Neural cell (in vitro differentiated cells): Measurements from ENCODE around the gene COL23A1.

Experiments
- POLR2AphosphoS5 ChIP-seq: IDR thresholded peaks from 2 replicates; pipeline ENCODE4 v1.6.1; 2012
- TF ChIP-seq, protein P1 (sequence below): fragments of 450-650 bp; IDR thresholded peaks from 2 replicates; pipeline ENCODE4 v1.5.1; 2014; ENCODE audit warnings: antibody characterized with exemption, mild to moderate bottlenecking, moderate library complexity; ENCODE audit not compliant: poor library complexity, severe bottlenecking

- TF ChIP-seq, protein P1, sequence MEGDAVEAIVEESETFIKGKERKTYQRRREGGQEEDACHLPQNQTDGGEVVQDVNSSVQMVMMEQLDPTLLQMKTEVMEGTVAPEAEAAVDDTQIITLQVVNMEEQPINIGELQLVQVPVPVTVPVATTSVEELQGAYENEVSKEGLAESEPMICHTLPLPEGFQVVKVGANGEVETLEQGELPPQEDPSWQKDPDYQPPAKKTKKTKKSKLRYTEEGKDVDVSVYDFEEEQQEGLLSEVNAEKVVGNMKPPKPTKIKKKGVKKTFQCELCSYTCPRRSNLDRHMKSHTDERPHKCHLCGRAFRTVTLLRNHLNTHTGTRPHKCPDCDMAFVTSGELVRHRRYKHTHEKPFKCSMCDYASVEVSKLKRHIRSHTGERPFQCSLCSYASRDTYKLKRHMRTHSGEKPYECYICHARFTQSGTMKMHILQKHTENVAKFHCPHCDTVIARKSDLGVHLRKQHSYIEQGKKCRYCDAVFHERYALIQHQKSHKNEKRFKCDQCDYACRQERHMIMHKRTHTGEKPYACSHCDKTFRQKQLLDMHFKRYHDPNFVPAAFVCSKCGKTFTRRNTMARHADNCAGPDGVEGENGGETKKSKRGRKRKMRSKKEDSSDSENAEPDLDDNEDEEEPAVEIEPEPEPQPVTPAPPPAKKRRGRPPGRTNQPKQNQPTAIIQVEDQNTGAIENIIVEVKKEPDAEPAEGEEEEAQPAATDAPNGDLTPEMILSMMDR: no peak
- TF ChIP-seq POLR2AphosphoS5: no peak
Observed at GRCh38 chr5:178288401-178289368, 301.5 kb downstream of the COL23A1 start.
